ENCODE measurements around the gene C3orf80. TPM values are rescaled to one million over a fixed set of nuclear protein-coding genes. Genes with fewer than 3 reads are reported as not detected.

C3orf80 gene
- total and polyA plus RNA-seq, 2 donors = 0.05 to 0.21 TPM

DNA sequence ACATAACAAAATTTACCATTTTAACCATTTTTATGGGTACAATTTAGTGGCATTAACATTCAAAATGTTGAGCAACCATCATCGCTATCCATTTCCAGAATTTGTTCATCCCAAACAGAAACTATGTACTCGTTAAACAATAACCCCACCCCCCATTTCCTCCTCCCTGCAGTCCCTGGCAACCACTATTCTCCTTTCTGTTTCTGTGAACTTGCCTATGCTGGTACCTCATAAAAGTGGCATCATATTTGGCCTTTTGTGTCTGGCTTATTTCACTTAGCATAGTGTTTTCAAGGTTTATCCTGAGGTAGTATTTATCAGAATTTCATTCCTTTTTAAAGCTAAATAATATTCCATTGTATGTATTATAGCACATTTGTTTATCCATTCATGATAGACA lies 32.4 kb downstream of the C3orf80 start:
- no peaks in the 10 kb centered on the region for H3K9me3 ChIP-seq (ENCODE audit: control insufficient read depth in 2 of 2, insufficient read depth in 1 of 2, low read length in 1 of 2)
- H3K4me1 ChIP-seq (ENCODE audit: control insufficient read depth in 2 of 2, insufficient read depth in 2 of 2, low read length in 2 of 2) = no peaks in the 10 kb centered on the region
- peaks cover 0 to 7% of the 10 kb centered on the region in 2 donors for H3K36me3 ChIP-seq (ENCODE audit: control insufficient read depth in 2 of 2, insufficient read depth in 2 of 2, low read length in 1 of 2)
- DNase-seq (ENCODE audit: low read depth in 6 of 9, low spot score in 9 of 9) = no peak
- 71% methylated on average over 2 of the region's 2 CpGs for WGBS
- no peak overlapping the region for H3K4me3 ChIP-seq (ENCODE audit: low read length in 2 of 2)
- H3K27me3 ChIP-seq (ENCODE audit: control insufficient read depth in 2 of 2, insufficient read depth in 1 of 2, low read length in 1 of 2) = no peaks in the 10 kb centered on the region
- H3K27ac ChIP-seq (ENCODE audit: low read depth in 1 of 2, low read length in 1 of 2) = no peak overlapping the region

GRCh38 chr3:160259589-160259988 lies 34.4 kb downstream of the C3orf80 start:
- 100% methylated on average over 1 of the region's 1 CpG for WGBS
- H3K9me3 ChIP-seq (ENCODE audit: control insufficient read depth in 2 of 2, insufficient read depth in 1 of 2, low read length in 1 of 2) = no peaks in the 10 kb centered on the region
- DNase-seq (ENCODE audit: low read depth in 6 of 9, low spot score in 9 of 9) = no peak
- no peak overlapping the region for H3K4me3 ChIP-seq (ENCODE audit: low read length in 2 of 2)
- H3K4me1 ChIP-seq (ENCODE audit: control insufficient read depth in 2 of 2, insufficient read depth in 2 of 2, low read length in 2 of 2) = no peaks in the 10 kb centered on the region
- no peak overlapping the region for H3K27ac ChIP-seq (ENCODE audit: low read depth in 1 of 2, low read length in 1 of 2)
- peaks cover 0 to 7% of the 10 kb centered on the region in 2 donors for H3K36me3 ChIP-seq (ENCODE audit: control insufficient read depth in 2 of 2, insufficient read depth in 2 of 2, low read length in 1 of 2)
- no peaks in the 10 kb centered on the region for H3K27me3 ChIP-seq (ENCODE audit: control insufficient read depth in 2 of 2, insufficient read depth in 1 of 2, low read length in 1 of 2)

DNA sequence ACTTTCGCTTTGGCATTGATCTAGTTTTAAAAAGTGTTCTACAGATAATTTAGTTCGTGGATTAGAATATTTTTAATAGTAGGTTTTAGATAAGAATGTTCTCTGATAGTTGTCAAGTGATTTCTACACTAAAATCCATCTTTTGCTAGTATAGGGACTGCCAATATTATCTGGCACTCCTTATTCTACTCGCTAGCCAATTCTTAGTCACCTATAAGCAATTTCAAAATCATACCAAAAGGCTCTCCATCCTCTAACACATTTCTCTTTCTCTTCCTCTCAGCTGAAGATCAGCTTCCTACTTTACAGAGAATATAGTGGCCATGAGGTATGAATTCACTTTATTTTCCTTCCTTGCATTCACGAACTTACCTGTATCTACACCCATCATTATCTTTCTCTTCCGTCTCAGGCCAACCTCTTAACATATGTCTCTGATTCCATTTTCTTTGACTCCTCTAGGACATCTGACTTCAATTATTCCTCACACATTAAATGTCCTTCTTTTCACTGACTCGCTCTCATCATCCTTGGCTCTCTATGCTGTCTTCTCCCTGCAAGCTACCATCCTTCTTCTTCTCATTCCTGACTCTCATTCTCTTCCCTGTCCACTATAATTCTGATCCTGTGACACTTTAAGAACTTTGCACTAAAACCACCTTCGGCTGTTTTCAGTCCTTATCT lies 35.5 kb downstream of the C3orf80 start:
- DNase-seq (ENCODE audit: low read depth in 6 of 9, low spot score in 9 of 9) = no peak
- no peaks in the 10 kb centered on the region for H3K27me3 ChIP-seq (ENCODE audit: control insufficient read depth in 2 of 2, insufficient read depth in 1 of 2, low read length in 1 of 2)
- H3K4me1 ChIP-seq (ENCODE audit: control insufficient read depth in 2 of 2, insufficient read depth in 2 of 2, low read length in 2 of 2) = no peaks in the 10 kb centered on the region
- no peak overlapping the region for H3K27ac ChIP-seq (ENCODE audit: low read depth in 1 of 2, low read length in 1 of 2)
- H3K4me3 ChIP-seq (ENCODE audit: low read length in 2 of 2) = no peak overlapping the region
- WGBS = 93% methylated on average over 7 of the region's 7 CpGs
- H3K36me3 ChIP-seq (ENCODE audit: control insufficient read depth in 2 of 2, insufficient read depth in 2 of 2, low read length in 1 of 2) = peaks cover 0 to 7% of the 10 kb centered on the region in 2 donors
- H3K9me3 ChIP-seq (ENCODE audit: control insufficient read depth in 2 of 2, insufficient read depth in 1 of 2, low read length in 1 of 2) = no peaks in the 10 kb centered on the region

DNA sequence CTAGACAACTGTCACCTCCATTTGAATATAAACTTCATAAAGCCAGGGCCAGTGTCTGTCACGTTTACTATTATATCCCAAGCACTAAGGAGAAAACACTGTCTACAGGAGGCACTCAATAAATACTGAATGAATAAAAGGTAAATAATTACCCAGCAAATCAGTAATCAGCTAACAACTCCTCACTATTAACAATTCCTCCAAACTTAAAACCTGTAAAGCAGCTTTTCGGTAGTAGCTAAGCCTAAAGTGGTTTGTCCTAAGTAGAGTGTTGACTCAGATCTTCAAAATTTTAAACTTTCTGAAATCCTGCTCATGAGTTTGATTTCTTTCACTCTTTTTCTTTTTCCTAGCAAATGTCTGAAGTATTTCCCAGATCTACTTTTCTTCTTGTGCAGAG lies 39.9 kb downstream of the C3orf80 start:
- no peak for DNase-seq (ENCODE audit: low read depth in 6 of 9, low spot score in 9 of 9)
- WGBS = 95% methylated on average over 2 of the region's 2 CpGs
- Histone ChIP-seq H3K4me3 (ENCODE audit: low read length in 2 of 2) (no peak overlapping the region), H3K27ac (ENCODE audit: low read depth in 1 of 2, low read length in 1 of 2) (no peak overlapping the region), H3K4me1 (ENCODE audit: control insufficient read depth in 2 of 2, insufficient read depth in 2 of 2, low read length in 2 of 2) (no peaks in the 10 kb centered on the region), H3K36me3 (ENCODE audit: control insufficient read depth in 2 of 2, insufficient read depth in 2 of 2, low read length in 1 of 2) (peaks cover 5 to 8% of the 10 kb centered on the region in 2 donors), H3K9me3 (ENCODE audit: control insufficient read depth in 2 of 2, insufficient read depth in 1 of 2, low read length in 1 of 2) (no peaks in the 10 kb centered on the region), H3K27me3 (ENCODE audit: control insufficient read depth in 2 of 2, insufficient read depth in 1 of 2, low read length in 1 of 2) (no peaks in the 10 kb centered on the region)

Other genes starting within 250 kb of the C3orf80 start
- 0.52 TPM for gene IL12A, start 236.6 kb upstream of the C3orf80 start, total RNA-seq
- 2.9 TPM for gene IL12A, start 236.6 kb upstream of the C3orf80 start, polyA plus RNA-seq
- 36.7 TPM for gene IFT80, start 173.8 kb downstream of the C3orf80 start, total RNA-seq
- gene IFT80, start 173.8 kb downstream of the C3orf80 start, polyA plus RNA-seq = 58.0 TPM
- gene SMC4, start 174.2 kb downstream of the C3orf80 start, total RNA-seq = 129 TPM
- gene SMC4, start 174.2 kb downstream of the C3orf80 start, polyA plus RNA-seq = 119 TPM
- 23.0 TPM for gene TRIM59, start 224.4 kb downstream of the C3orf80 start, total RNA-seq
- 8.7 TPM for gene TRIM59, start 224.4 kb downstream of the C3orf80 start, polyA plus RNA-seq